MCF 10A (cell line): ENCODE measurements around the gene PSPN. TPM values are rescaled to one million over a fixed set of nuclear protein-coding genes. Genes with fewer than 3 reads are reported as not detected.
"Not testable (repeated sequence)": the region's sequence is repeated elsewhere in the genome, so short reads cannot be mapped to it uniquely, and the experiment has no call there.

Experiments
- BruUV-seq: library from RNA; stranded (reverse); fragments of 400-500 nt; replicated peaks from 2 replicates; lab custom pipeline; 2021; lab: Mats Ljungman, UMichigan
- CTCF ChIA-PET: fragments of 300-600 bp; sonication (Branson Sonifier 250); formaldehyde crosslinking; extraction: SDS; loops from one replicate; lab custom pipeline; 2021; ENCODE audit warnings: antibody characterized with exemption, inconsistent platforms; lab: Yijun Ruan, JAX
- POLR2A ChIA-PET: fragments of 300-600, 350-650 bp; sonication (Branson Sonifier 250); formaldehyde crosslinking; extraction: SDS; loops from one replicate; lab custom pipeline; 2020; ENCODE audit warnings: antibody characterized with exemption, inconsistent platforms; lab: Yijun Ruan, JAX
- DNase-seq: peaks from one replicate; pipeline ENCODE4 v3.0.0-alpha.2; 2018; ENCODE audit not compliant: unreplicated experiment
- H3K27ac Mint-ChIP-seq: one replicate; pipeline ENCODE4 v1.8.0; 2022; ENCODE audit warnings: mild to moderate bottlenecking, low read depth, mixed read lengths; ENCODE audit not compliant: unreplicated experiment
- H3K27me3 Mint-ChIP-seq: one replicate; pipeline ENCODE4 v1.8.0; 2022; ENCODE audit warnings: mixed read lengths; ENCODE audit not compliant: insufficient read depth, unreplicated experiment
- H3K36me3 Mint-ChIP-seq: one replicate; pipeline ENCODE4 v1.8.0; 2022; ENCODE audit warnings: mild to moderate bottlenecking, moderate library complexity, mixed read lengths; ENCODE audit not compliant: insufficient read depth, unreplicated experiment
- H3K4me1 Mint-ChIP-seq: one replicate; pipeline ENCODE4 v1.8.0; 2022; ENCODE audit warnings: mixed read lengths; ENCODE audit not compliant: insufficient read depth, unreplicated experiment
- H3K4me3 Mint-ChIP-seq: one replicate; pipeline ENCODE4 v1.8.0; 2022; ENCODE audit warnings: mild to moderate bottlenecking, moderate library complexity, mixed read lengths; ENCODE audit not compliant: unreplicated experiment
- H3K9me3 Mint-ChIP-seq: one replicate; pipeline ENCODE4 v1.8.0; 2022; ENCODE audit warnings: mixed read lengths; ENCODE audit not compliant: unreplicated experiment
- intact Hi-C: fragments of 100-400 bp; cut with micrococcal nuclease; formaldehyde crosslinking; loops from 2 replicates; pipeline ENCODE4 v1.14.1; 2022
- total RNA-seq: library from RNA; stranded (reverse); gene quantifications from 2 replicates; pipeline ENCODE4 v1.2.3, GENCODE V29; 2022
- TF ChIP-seq, protein P1 (sequence below): fragments of 200-600 bp; IDR thresholded peaks from one replicate; pipeline ENCODE4 v1.8.0; 2022; ENCODE audit warnings: antibody characterized with exemption, mild to moderate bottlenecking; ENCODE audit not compliant: unreplicated experiment

Gene PSPN
- total RNA-seq, 1 experiment from 2014 or later = 1.1 TPM

DNA sequence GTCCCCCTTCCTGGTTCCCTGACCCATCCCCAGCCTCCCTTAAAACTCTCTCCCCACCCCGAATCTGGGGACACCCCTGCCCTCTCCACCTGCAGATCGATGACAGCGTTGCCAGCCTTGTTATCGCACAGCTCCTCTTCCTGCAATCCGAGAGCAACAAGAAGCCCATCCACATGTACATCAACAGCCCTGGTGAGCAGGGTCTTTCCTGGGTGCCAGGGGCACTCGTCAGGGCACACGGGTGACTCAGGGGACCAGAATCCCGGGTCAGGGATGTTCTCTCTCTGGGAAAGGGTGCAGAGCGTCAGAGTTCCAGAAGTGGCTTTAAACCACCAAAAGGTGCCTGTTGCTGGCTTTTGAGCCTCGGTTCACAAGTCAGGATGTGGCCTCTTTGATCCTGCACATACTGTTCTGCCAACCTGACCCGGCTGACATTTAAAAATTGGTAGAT lies 13.4 kb downstream of the PSPN start:
- ChIA-PET CTCF (interaction anchor here (1.6 kb wide), 1 partner anchor 9 kb away, joined by 6 read pairs; no protein-coding TSS in a partner anchor), POLR2A (interaction anchor here (0.6 to 2.3 kb wide), 4 partner anchors 9 to 631 kb away, joined by 4 to 17 read pairs (median 5); partner anchors contain the start of genes ALKBH7 and GTF2F1)
- Mint-ChIP-seq H3K27ac (peak overlapping the region; percentile 74), H3K4me3 (peak overlapping the region; percentile 92), H3K4me1 (peaks cover 16% of the 10 kb centered on the region), H3K27me3 (no peaks in the 10 kb centered on the region), H3K36me3 (peaks cover 54% of the 10 kb centered on the region), H3K9me3 (no peaks in the 10 kb centered on the region)
- BruUV-seq = TSS peak; percentile 57
- DNase-seq = no peak
- TF ChIP-seq, protein P1, sequence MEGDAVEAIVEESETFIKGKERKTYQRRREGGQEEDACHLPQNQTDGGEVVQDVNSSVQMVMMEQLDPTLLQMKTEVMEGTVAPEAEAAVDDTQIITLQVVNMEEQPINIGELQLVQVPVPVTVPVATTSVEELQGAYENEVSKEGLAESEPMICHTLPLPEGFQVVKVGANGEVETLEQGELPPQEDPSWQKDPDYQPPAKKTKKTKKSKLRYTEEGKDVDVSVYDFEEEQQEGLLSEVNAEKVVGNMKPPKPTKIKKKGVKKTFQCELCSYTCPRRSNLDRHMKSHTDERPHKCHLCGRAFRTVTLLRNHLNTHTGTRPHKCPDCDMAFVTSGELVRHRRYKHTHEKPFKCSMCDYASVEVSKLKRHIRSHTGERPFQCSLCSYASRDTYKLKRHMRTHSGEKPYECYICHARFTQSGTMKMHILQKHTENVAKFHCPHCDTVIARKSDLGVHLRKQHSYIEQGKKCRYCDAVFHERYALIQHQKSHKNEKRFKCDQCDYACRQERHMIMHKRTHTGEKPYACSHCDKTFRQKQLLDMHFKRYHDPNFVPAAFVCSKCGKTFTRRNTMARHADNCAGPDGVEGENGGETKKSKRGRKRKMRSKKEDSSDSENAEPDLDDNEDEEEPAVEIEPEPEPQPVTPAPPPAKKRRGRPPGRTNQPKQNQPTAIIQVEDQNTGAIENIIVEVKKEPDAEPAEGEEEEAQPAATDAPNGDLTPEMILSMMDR = no peak
- intact Hi-C loops = loop anchor here (10.0 kb wide), 1 partner anchor 502 kb away; no protein-coding TSS in a partner anchor

DNA sequence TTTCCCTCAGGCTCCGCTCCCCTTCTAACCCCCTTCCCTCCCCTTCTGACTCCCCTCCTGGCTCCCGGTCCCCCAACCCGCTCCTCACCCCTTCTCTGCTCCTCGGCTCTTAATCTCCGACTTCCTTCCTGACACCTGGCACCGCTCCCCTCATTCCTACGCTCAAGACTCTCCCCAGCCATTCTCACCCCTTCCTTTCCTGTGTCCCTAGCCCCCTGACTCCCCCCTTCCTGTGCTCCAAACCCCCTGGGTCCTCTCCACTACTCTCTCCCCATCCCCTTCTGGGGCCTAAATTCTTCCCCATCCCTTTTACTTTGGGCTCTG lies 13.7 kb downstream of the PSPN start:
- CTCF ChIA-PET = interaction anchor here (1.6 kb wide), 1 partner anchor 9 kb away, joined by 6 read pairs; no protein-coding TSS in a partner anchor
- DNase-seq = no peak
- H3K4me3 Mint-ChIP-seq = peak overlapping the region; percentile 92
- POLR2A ChIA-PET = interaction anchor here (0.7 to 2.3 kb wide), 3 partner anchors 9 to 30 kb away, joined by 4 to 17 read pairs (median 6); partner anchors contain the start of genes ALKBH7 and GTF2F1
- peak overlapping the region; percentile 74 for H3K27ac Mint-ChIP-seq
- TF ChIP-seq, protein P1 = no peak
- no TSS peak for BruUV-seq
- H3K4me1 Mint-ChIP-seq = peaks cover 16% of the 10 kb centered on the region
- H3K27me3 Mint-ChIP-seq = no peaks in the 10 kb centered on the region
- H3K36me3 Mint-ChIP-seq = peaks cover 50% of the 10 kb centered on the region
- intact Hi-C loops = loop anchor here (10.0 kb wide), 1 partner anchor 503 kb away; no protein-coding TSS in a partner anchor
- no peaks in the 10 kb centered on the region for H3K9me3 Mint-ChIP-seq

DNA sequence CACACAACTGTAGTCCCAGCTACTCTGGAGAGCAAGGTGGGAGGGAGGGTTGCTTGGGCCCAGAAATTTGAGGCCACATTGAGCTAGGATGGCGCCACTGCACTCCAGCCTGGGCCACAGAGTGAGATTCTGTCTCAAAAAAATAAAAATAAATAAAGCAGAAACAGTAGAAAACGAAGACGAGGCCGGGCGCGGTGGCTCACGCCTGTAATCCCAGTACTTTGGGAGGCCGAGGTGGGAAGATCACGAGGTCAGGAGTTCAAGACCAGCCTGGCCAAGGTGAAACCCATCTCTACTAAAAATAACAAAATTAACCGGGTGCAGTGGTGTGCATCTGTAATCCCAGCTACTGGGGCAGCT lies 14.9 kb downstream of the PSPN start:
- Mint-ChIP-seq H3K27ac (peak overlapping the region; percentile 74), H3K4me3 (peak overlapping the region; percentile 92), H3K4me1 (peaks cover 16% of the 10 kb centered on the region), H3K36me3 (peaks cover 39% of the 10 kb centered on the region)
- DNase-seq, H3K9me3 Mint-ChIP-seq, H3K27me3 Mint-ChIP-seq, BruUV-seq: not testable (repeated sequence)
- ChIA-PET POLR2A (interaction anchor here (0.6 to 2.3 kb wide), 10 partner anchors 12 to 727 kb away, joined by 3 to 17 read pairs (median 4); partner anchors contain the start of genes ALKBH7, GTF2F1, KHSRP and LONP1), CTCF (interaction anchor here (1.1 to 1.6 kb wide), 2 partner anchors 8 to 10 kb away, joined by 3 to 6 read pairs; no protein-coding TSS in a partner anchor)
- intact Hi-C loops = loop anchor here (10.0 kb wide), 1 partner anchor 504 kb away; no protein-coding TSS in a partner anchor

DNA sequence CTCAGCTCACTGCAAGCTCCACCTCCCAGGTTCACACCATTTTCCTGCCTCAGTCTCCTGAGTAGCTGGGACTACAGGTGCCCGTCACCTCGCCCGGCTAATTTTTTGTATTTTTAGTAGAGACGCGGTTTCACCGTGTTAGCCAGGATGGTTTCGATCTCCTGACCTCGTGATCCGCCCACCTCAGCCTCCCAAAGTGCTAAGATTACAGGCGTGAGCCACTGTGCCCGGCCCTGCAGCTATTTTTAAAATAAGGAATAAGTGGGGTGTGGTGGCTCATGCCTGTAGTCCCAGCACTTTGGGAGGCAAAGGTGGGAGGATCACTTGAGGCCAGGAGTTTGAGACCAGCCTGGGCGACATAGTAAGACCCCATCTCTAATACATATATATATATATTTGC lies 15.3 kb downstream of the PSPN start:
- H3K4me1 Mint-ChIP-seq = peaks cover 16% of the 10 kb centered on the region
- H3K9me3 Mint-ChIP-seq, DNase-seq, H3K4me3 Mint-ChIP-seq, BruUV-seq, H3K27me3 Mint-ChIP-seq, H3K27ac Mint-ChIP-seq: not testable (repeated sequence)
- intact Hi-C loops = loop anchor here (10.0 kb wide), 1 partner anchor 504 kb away; no protein-coding TSS in a partner anchor
- CTCF ChIA-PET = interaction anchor here (0.8 kb wide), 1 partner anchor 142 kb away, joined by 4 read pairs; no protein-coding TSS in a partner anchor
- POLR2A ChIA-PET = interaction anchor here (0.7 to 1.2 kb wide), 3 partner anchors 46 to 728 kb away, joined by 3 to 5 read pairs (median 3); no protein-coding TSS in a partner anchor
- peaks cover 35% of the 10 kb centered on the region for H3K36me3 Mint-ChIP-seq
